ENCODE data around the gene MKKS. TPM values are rescaled to one million over a fixed set of nuclear protein-coding genes. Genes with fewer than 3 reads are reported as not detected.

MKKS gene
- total and polyA plus RNA-seq, 9 of the 15 experiments (the other 6 are each of a cell fraction or from before 2014, with no cell fraction given): 6.8 to 26.8 (median 12.0) TPM

DNA sequence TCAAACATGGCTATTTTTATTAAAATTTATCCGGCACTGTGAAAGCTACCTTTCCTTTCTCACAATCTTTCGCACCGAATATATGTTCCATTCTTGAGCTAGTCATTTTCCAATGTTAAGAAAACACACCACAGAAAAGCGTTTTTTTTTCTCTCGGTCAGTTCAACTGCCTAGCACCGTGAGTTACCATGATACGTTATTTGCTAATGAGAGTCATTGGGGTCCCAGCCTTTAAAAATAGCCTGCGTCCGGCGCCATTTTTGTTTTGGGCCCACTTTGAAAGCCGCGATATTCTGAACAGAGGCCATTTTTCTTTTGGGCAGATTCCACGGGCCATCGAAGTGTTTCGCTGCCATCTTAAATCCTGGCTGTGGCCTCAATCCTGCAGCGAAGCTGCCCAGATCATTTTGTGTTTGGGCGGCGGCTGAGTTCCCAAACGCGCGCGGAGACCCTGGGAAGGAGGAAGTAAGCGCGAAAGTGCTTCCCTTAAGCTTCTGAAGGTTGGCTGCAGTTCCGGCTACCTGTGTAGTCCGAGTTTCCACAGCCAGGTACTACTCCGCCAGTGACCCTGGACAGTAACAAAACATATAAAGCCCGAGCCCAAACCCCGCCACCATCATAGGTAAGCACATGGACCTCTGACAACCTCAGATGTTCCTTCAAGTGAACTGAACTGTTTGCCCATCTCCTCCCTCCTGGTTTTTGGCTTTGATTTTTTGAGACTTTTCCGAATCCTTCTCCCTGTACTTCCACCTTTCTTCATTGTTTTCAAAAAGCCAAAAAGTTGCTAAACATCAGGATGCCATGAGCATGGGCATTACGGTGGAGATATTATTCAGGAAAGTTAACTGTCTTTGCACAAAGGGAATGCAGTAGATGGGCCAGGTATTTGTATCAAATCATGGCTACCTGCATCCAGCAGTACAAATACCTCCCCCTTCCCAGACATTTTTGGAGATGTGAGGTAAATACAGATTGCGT is 1.1 kb upstream of the MKKS start, which contains the start of gene SLX4IP:
Gene SLX4IP, plus strand, starts transcription at position 474 of the 981 bp plus-strand sequence. CDS start 22,900 bp downstream, outside the sequence.
- ChIA-PET CTCF (ENCODE audit: low intra/inter-chr PET ratio) (no interaction called here), POLR2A (interaction anchor here (0.6 to 1.8 kb wide), 12 partner anchors 7 to 1341 kb away, joined by 3 to 5 read pairs (median 3); no protein-coding TSS in a partner anchor)
- H3K27me3 ChIP-seq (ENCODE audit: control insufficient read depth in 2 of 2, insufficient read depth in 2 of 2, low read length in 2 of 2): no peaks in the 10 kb centered on the region
- peak; percentile 80 for ATAC-seq
- peaks cover 8% of the 10 kb centered on the region; the same call in 2 of the 3 replicates for H3K36me3 ChIP-seq (ENCODE audit: control insufficient read depth, insufficient read depth, low read length)
- H3K9ac ChIP-seq (ENCODE audit: insufficient read depth in 1 of 2, low read depth in 2 of 2, low read length in 2 of 2): peak within 1 kb of the TSS; percentile 85 to 97
- in situ Hi-C loops (cut with MboI): no loop called here
- H3K9me3 ChIP-seq (replicated peaks; ENCODE audit: control insufficient read depth, insufficient read depth, low read depth, low read length): no peaks in the 10 kb centered on the region
- peak; percentile 24 to 92 (median 49) for DNase-seq (ENCODE audit: extremely low read depth in 1 of 4, low spot score in 3 of 4)
- BruUV-seq (replicated peaks): TSS peak; percentile 57
- peaks cover 72% of the 10 kb centered on the region for H3K79me2 ChIP-seq (ENCODE audit: control insufficient read depth, insufficient read depth, low read length)
- peak within 1 kb of the TSS; percentile 88 for H3K27ac ChIP-seq (ENCODE audit: extremely low read depth, low read depth, low read length)
- intact Hi-C loops (cut with micrococcal nuclease): loop anchor here (5.0 kb wide), 1 partner anchor 57 kb away; no protein-coding TSS in a partner anchor
- H4K20me1 ChIP-seq (replicated peaks; ENCODE audit: control insufficient read depth, insufficient read depth, low read length): no peaks in the 10 kb centered on the region
- H3K4me3 ChIP-seq: peak within 1 kb of the TSS; percentile 73
- H3K4me1 ChIP-seq (replicated peaks in 1 of 2; ENCODE audit: control insufficient read depth in 2 of 2, insufficient read depth in 2 of 2, low read length in 2 of 2): peaks cover 12 to 23% of the 10 kb centered on the region in 2 experiments; a peak in 4 of 5 replicates
- peak within 1 kb of the TSS; percentile 81 for H2AFZ ChIP-seq (ENCODE audit: low read depth, low read length)
- H3K4me2 ChIP-seq (ENCODE audit: insufficient read depth, low read length): peak within 1 kb of the TSS; percentile 95
- no peaks in the 10 kb centered on the region for H3K9me1 ChIP-seq (ENCODE audit: control insufficient read depth, insufficient read depth, low read length)
- under 1% methylated on average over 31 of the region's 32 CpGs for WGBS (ENCODE audit: insufficient coverage, low coverage, missing lambda C conversion rate)
- peak; percentile 88 for FAIRE-seq
- TF ChIP-seq, protein P1, sequence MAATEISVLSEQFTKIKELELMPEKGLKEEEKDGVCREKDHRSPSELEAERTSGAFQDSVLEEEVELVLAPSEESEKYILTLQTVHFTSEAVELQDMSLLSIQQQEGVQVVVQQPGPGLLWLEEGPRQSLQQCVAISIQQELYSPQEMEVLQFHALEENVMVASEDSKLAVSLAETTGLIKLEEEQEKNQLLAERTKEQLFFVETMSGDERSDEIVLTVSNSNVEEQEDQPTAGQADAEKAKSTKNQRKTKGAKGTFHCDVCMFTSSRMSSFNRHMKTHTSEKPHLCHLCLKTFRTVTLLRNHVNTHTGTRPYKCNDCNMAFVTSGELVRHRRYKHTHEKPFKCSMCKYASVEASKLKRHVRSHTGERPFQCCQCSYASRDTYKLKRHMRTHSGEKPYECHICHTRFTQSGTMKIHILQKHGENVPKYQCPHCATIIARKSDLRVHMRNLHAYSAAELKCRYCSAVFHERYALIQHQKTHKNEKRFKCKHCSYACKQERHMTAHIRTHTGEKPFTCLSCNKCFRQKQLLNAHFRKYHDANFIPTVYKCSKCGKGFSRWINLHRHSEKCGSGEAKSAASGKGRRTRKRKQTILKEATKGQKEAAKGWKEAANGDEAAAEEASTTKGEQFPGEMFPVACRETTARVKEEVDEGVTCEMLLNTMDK (IDR thresholded peaks at IDR 0.05; ENCODE audit: borderline replicate concordance, insufficient read depth, low read depth, low read length, poor library complexity, severe bottlenecking): no peak
- TF ChIP-seq, protein P2, sequence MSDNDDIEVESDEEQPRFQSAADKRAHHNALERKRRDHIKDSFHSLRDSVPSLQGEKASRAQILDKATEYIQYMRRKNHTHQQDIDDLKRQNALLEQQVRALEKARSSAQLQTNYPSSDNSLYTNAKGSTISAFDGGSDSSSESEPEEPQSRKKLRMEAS (CRISPR knock-in tag; IDR thresholded peaks at IDR 0.05): peak; percentile 34; the same call in 1 of the 2 replicates
- no peak for TF ChIP-seq ZNF3 (CRISPR knock-in tag; IDR thresholded peaks at IDR 0.05)
- TF ChIP-seq, protein P3, sequence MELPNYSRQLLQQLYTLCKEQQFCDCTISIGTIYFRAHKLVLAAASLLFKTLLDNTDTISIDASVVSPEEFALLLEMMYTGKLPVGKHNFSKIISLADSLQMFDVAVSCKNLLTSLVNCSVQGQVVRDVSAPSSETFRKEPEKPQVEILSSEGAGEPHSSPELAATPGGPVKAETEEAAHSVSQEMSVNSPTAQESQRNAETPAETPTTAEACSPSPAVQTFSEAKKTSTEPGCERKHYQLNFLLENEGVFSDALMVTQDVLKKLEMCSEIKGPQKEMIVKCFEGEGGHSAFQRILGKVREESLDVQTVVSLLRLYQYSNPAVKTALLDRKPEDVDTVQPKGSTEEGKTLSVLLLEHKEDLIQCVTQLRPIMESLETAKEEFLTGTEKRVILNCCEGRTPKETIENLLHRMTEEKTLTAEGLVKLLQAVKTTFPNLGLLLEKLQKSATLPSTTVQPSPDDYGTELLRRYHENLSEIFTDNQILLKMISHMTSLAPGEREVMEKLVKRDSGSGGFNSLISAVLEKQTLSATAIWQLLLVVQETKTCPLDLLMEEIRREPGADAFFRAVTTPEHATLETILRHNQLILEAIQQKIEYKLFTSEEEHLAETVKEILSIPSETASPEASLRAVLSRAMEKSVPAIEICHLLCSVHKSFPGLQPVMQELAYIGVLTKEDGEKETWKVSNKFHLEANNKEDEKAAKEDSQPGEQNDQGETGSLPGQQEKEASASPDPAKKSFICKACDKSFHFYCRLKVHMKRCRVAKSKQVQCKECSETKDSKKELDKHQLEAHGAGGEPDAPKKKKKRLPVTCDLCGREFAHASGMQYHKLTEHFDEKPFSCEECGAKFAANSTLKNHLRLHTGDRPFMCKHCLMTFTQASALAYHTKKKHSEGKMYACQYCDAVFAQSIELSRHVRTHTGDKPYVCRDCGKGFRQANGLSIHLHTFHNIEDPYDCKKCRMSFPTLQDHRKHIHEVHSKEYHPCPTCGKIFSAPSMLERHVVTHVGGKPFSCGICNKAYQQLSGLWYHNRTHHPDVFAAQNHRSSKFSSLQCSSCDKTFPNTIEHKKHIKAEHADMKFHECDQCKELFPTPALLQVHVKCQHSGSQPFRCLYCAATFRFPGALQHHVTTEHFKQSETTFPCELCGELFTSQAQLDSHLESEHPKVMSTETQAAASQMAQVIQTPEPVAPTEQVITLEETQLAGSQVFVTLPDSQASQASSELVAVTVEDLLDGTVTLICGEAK (IDR thresholded peaks at IDR 0.05): peak; percentile 68
- TF ChIP-seq, protein P3 (CRISPR knock-in tag; IDR thresholded peaks at IDR 0.05): no peak
- TF ChIP-seq, protein P4, sequence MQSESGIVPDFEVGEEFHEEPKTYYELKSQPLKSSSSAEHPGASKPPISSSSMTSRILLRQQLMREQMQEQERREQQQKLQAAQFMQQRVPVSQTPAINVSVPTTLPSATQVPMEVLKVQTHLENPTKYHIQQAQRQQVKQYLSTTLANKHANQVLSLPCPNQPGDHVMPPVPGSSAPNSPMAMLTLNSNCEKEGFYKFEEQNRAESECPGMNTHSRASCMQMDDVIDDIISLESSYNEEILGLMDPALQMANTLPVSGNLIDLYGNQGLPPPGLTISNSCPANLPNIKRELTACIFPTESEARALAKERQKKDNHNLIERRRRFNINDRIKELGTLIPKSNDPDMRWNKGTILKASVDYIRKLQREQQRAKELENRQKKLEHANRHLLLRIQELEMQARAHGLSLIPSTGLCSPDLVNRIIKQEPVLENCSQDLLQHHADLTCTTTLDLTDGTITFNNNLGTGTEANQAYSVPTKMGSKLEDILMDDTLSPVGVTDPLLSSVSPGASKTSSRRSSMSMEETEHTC (IDR thresholded peaks at IDR 0.05): no peak
